Activated CD4-positive, alpha-beta T cell treated with anti-CD3 and anti-CD28 coated beads, Interleukin-2, amount 10 ng/mL, durations not matched to agents 24 days and 14 days (primary cell): ENCODE data around the gene ANKRD6. TPM values are rescaled to one million over a fixed set of nuclear protein-coding genes. Genes with fewer than 3 reads are reported as not detected.

Experiments
- total RNA-seq: library from RNA; stranded (reverse); gene quantifications from 2 replicates; pipeline ENCODE4 v1.2.3, GENCODE V29; 2022

Gene ANKRD6
- total RNA-seq, 1 donor from 2014 or later = 2.8 TPM

Other genes starting within 250 kb of the ANKRD6 start
- not detected in 2 replicates for gene GABRR1, start 215.8 kb upstream of the ANKRD6 start, total RNA-seq
- gene GABRR2, start 117.9 kb upstream of the ANKRD6 start, total RNA-seq = 0.19 and 1.0 TPM in 2 replicates
- gene UBE2J1, start 80.4 kb upstream of the ANKRD6 start, total RNA-seq = 31.6 and 33.5 TPM in 2 replicates
- 10.6 and 10.9 TPM in 2 replicates for gene RRAGD, start 20.9 kb upstream of the ANKRD6 start, total RNA-seq
- 29.4 and 33.7 TPM in 2 replicates for gene LYRM2, start 205.6 kb downstream of the ANKRD6 start, total RNA-seq